Panc1 (cell line): ENCODE measurements around the gene PTH2.

ENCODE experiments used
- POLR2AphosphoS5 ChIP-seq: IDR thresholded peaks from 2 replicates; pipeline ENCODE4 v1.6.1; 2012; ENCODE audit warnings: mild to moderate bottlenecking, low read depth, low read length, moderate library complexity
- SIN3A ChIP-seq: IDR thresholded peaks from 2 replicates; pipeline ENCODE4 v1.6.1; 2012; ENCODE audit warnings: low read depth, mild to moderate bottlenecking, low read length, moderate library complexity, borderline replicate concordance; ENCODE audit not compliant: insufficient read depth
- TCF7L2 ChIP-seq: IDR thresholded peaks from 2 replicates; pipeline ENCODE4 v1.6.1; 2011; ENCODE audit warnings: mild to moderate bottlenecking, low read depth, low read length, inconsistent platforms
- TF ChIP-seq, protein P1 (sequence below): fragments of 450-650 bp; IDR thresholded peaks from 2 replicates; pipeline ENCODE4 v1.5.1; 2017; ENCODE audit warnings: mild to moderate bottlenecking
- TF ChIP-seq, protein P2 (sequence below), 2 experiments: IDR thresholded peaks; 2 replicates each; pipeline ENCODE4 v1.6.1; 2011 to 2012; ENCODE audit warnings: low read depth in 2 of 2, control low read depth in 1 of 2, low read length in 1 of 2, mild to moderate bottlenecking in 1 of 2, moderate library complexity in 1 of 2; ENCODE audit not compliant: insufficient read depth in 1 of 2

GRCh38 chr19:49436381-49437017, 13.3 kb upstream of the PTH2 start:
- TF ChIP-seq, protein P1, sequence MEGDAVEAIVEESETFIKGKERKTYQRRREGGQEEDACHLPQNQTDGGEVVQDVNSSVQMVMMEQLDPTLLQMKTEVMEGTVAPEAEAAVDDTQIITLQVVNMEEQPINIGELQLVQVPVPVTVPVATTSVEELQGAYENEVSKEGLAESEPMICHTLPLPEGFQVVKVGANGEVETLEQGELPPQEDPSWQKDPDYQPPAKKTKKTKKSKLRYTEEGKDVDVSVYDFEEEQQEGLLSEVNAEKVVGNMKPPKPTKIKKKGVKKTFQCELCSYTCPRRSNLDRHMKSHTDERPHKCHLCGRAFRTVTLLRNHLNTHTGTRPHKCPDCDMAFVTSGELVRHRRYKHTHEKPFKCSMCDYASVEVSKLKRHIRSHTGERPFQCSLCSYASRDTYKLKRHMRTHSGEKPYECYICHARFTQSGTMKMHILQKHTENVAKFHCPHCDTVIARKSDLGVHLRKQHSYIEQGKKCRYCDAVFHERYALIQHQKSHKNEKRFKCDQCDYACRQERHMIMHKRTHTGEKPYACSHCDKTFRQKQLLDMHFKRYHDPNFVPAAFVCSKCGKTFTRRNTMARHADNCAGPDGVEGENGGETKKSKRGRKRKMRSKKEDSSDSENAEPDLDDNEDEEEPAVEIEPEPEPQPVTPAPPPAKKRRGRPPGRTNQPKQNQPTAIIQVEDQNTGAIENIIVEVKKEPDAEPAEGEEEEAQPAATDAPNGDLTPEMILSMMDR: no peak
- TF ChIP-seq POLR2AphosphoS5 (no peak), SIN3A (no peak), TCF7L2 (no peak)
- TF ChIP-seq, protein P2, sequence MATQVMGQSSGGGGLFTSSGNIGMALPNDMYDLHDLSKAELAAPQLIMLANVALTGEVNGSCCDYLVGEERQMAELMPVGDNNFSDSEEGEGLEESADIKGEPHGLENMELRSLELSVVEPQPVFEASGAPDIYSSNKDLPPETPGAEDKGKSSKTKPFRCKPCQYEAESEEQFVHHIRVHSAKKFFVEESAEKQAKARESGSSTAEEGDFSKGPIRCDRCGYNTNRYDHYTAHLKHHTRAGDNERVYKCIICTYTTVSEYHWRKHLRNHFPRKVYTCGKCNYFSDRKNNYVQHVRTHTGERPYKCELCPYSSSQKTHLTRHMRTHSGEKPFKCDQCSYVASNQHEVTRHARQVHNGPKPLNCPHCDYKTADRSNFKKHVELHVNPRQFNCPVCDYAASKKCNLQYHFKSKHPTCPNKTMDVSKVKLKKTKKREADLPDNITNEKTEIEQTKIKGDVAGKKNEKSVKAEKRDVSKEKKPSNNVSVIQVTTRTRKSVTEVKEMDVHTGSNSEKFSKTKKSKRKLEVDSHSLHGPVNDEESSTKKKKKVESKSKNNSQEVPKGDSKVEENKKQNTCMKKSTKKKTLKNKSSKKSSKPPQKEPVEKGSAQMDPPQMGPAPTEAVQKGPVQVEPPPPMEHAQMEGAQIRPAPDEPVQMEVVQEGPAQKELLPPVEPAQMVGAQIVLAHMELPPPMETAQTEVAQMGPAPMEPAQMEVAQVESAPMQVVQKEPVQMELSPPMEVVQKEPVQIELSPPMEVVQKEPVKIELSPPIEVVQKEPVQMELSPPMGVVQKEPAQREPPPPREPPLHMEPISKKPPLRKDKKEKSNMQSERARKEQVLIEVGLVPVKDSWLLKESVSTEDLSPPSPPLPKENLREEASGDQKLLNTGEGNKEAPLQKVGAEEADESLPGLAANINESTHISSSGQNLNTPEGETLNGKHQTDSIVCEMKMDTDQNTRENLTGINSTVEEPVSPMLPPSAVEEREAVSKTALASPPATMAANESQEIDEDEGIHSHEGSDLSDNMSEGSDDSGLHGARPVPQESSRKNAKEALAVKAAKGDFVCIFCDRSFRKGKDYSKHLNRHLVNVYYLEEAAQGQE (IDR thresholded peaks at IDR 0.05; ENCODE audit: insufficient read depth in 1 of 2, low read depth in 2 of 2, low read length in 1 of 2): no peak
